A172 (cell line): Measurements from ENCODE around the gene PRM3. TPM values are rescaled to one million over a fixed set of nuclear protein-coding genes. Genes with fewer than 3 reads are reported as not detected.
A peak's percentile ranks its signal among the peaks of the same experiment; 100 is the strongest.
"Not testable (repeated sequence)": the region's sequence is repeated elsewhere in the genome, so short reads cannot be mapped to it uniquely, and the experiment has no call there.

Experiments
- DNase-seq: peaks from one replicate; pipeline ENCODE4 v3.0.0-alpha.2; 2015; ENCODE audit warnings: low spot score
- total RNA-seq: library from RNA; depleted of rRNA; stranded (reverse); fragments of >200 nt; shearing (Covaris generic); gene quantifications from 2 replicates; pipeline ENCODE4 v1.2.3, GENCODE V29; 2014

Gene PRM3
- total RNA-seq, 1 experiment from 2014 or later, result not detected

- no peak for DNase-seq
These were observed 33.0 kb upstream of the PRM3 start for GRCh38 chr16:11306381-11306780.

- no peak for DNase-seq
These were observed 30.1 kb upstream of the PRM3 start for GRCh38 chr16:11303405-11304138.

- DNase-seq, result no peak
These were observed 29.5 kb upstream of the PRM3 start for GRCh38 chr16:11302977-11303376.

GRCh38 chr16:11301645-11302501 is 28.4 kb upstream of the PRM3 start:
- DNase-seq, result no peak

- DNase-seq, result no peak
These were observed 27.1 kb upstream of the PRM3 start for GRCh38 chr16:11300560-11300892.

GRCh38 chr16:11299865-11300559 is 26.6 kb upstream of the PRM3 start:
- DNase-seq, result no peak

- not testable (repeated sequence) for DNase-seq
These were observed 25.6 kb upstream of the PRM3 start for GRCh38 chr16:11298950-11299547.

- DNase-seq, result no peak
These were observed 24.9 kb upstream of the PRM3 start for GRCh38 chr16:11298143-11298900.

- DNase-seq, result peak; percentile 61
These were observed 24.2 kb upstream of the PRM3 start for GRCh38 chr16:11297492-11298142.

- DNase-seq, result no peak
These were observed 23.5 kb upstream of the PRM3 start for GRCh38 chr16:11296706-11297491.

- no peak for DNase-seq
These were observed 22.9 kb upstream of the PRM3 start for GRCh38 chr16:11296351-11296705.

GRCh38 chr16:11295672-11296071 is 22.2 kb upstream of the PRM3 start:
- no peak for DNase-seq

- DNase-seq, result no peak
These were observed 18.8 kb upstream of the PRM3 start for GRCh38 chr16:11292076-11292748.

- DNase-seq, result no peak
These were observed 17.8 kb upstream of the PRM3 start for GRCh38 chr16:11291091-11291703.

GRCh38 chr16:11290102-11290893 is 16.9 kb upstream of the PRM3 start:
- no peak for DNase-seq

GRCh38 chr16:11289696-11290095 is 16.3 kb upstream of the PRM3 start:
- not testable (repeated sequence) for DNase-seq

- no peak for DNase-seq
These were observed 15.8 kb upstream of the PRM3 start for GRCh38 chr16:11289202-11289601.

GRCh38 chr16:11285842-11286241 is 12.4 kb upstream of the PRM3 start:
- no peak for DNase-seq
